Endothelial cell of umbilical vein (primary cell): ENCODE data around the gene CBY2. TPM values are rescaled to one million over a fixed set of nuclear protein-coding genes. Genes with fewer than 3 reads are reported as not detected.

Source experiments
- BruUV-seq: library from RNA; stranded (reverse); fragments of 400-500 nt; replicated peaks from 2 replicates; lab custom pipeline; 2021; lab: Mats Ljungman, UMichigan
- CTCF ChIA-PET: fragments of 300-600, 350-600 bp; sonication (Branson Sonifier 250); formaldehyde crosslinking; loops from one replicate; lab custom pipeline; 2021; ENCODE audit warnings: antibody characterized with exemption, inconsistent platforms; lab: Charles Lee
- POLR2A ChIA-PET: fragments of 300-600, 350-600 bp; sonication (Branson Sonifier 250); formaldehyde crosslinking; loops from one replicate; lab custom pipeline; 2021; ENCODE audit warnings: antibody characterized with exemption, inconsistent platforms; lab: Charles Lee
- DNase-seq: peaks from one replicate; pipeline ENCODE4 v3.0.0-alpha.2; 2011; ENCODE audit warnings: low read depth, low spot score
- FAIRE-seq: peaks from 2 replicates; lab custom pipeline; 2011; peaks lifted over from hg19 to GRCh38; lab: Jason Lieb, UNC
- H2AFZ ChIP-seq: 2 replicates; pipeline ENCODE4 v1.6.0; 2012; ENCODE audit warnings: low read depth, low read length, control low read depth, inconsistent platforms
- H3K27ac ChIP-seq: 2 replicates; pipeline ENCODE4 v1.5.1; 2011; ENCODE audit warnings: low read depth, mild to moderate bottlenecking, control low read depth, low read length, moderate library complexity; ENCODE audit not compliant: insufficient read depth
- H3K27me3 ChIP-seq, 2 experiments: 2 replicates each; pipeline versions ENCODE4 v1.6.0 to v1.6.1; 2011; ENCODE audit warnings: low read length in 2 of 2, mixed read lengths in 1 of 2; ENCODE audit not compliant: control insufficient read depth in 2 of 2, insufficient read depth in 2 of 2
- H3K36me3 ChIP-seq, 2 experiments: 2 replicates in 1 of 2; 3 replicates in 1 of 2; pipeline ENCODE4 v1.5.1; 2011; ENCODE audit warnings: low read length in 2 of 2, mild to moderate bottlenecking in 1 of 2, moderate library complexity in 1 of 2; ENCODE audit not compliant: control insufficient read depth in 2 of 2, insufficient read depth in 2 of 2; ENCODE audit errors: extremely low read depth in 1 of 2
- H3K4me1 ChIP-seq: 3 replicates; pipeline ENCODE4 v1.5.1; 2011; ENCODE audit warnings: mild to moderate bottlenecking, low read length; ENCODE audit not compliant: control insufficient read depth, insufficient read depth; ENCODE audit errors: extremely low read depth
- H3K4me2 ChIP-seq: 2 replicates; pipeline ENCODE4 v1.6.1; 2011; ENCODE audit warnings: low read length, control low read depth, mixed read lengths; ENCODE audit not compliant: insufficient read depth
- H3K4me3 ChIP-seq, 3 experiments: fragments of 200-600 bp in 1 of 3; sonication (generic), shearing (Covaris generic) in 1 of 3; replicated peaks in 1 of 3; 2 replicates each; pipeline ENCODE4 v1.5.1; 2011 to 2016; ENCODE audit warnings: control low read depth in 3 of 3, low read length in 3 of 3, mild to moderate bottlenecking in 2 of 3, inconsistent platforms in 1 of 3, low read depth in 1 of 3, moderate library complexity in 1 of 3; ENCODE audit not compliant: insufficient read depth in 1 of 3
- H3K79me2 ChIP-seq: 2 replicates; pipeline ENCODE4 v1.6.0; 2012; ENCODE audit warnings: low read length, inconsistent platforms; ENCODE audit not compliant: control insufficient read depth, insufficient read depth
- H3K9ac ChIP-seq: replicated peaks from 2 replicates; pipeline ENCODE3; 2011; ENCODE audit warnings: low read length, control low read depth; ENCODE audit not compliant: insufficient read depth; ENCODE audit errors: extremely low read depth
- H3K9me1 ChIP-seq: replicated peaks from 3 replicates; pipeline ENCODE4 v1.6.0; 2011; ENCODE audit warnings: mild to moderate bottlenecking, low read length; ENCODE audit not compliant: control insufficient read depth, insufficient read depth; ENCODE audit errors: extremely low read depth
- H3K9me3 ChIP-seq: replicated peaks from 2 replicates; pipeline ENCODE4 v1.5.1; 2012; ENCODE audit warnings: low read length, inconsistent platforms; ENCODE audit not compliant: control insufficient read depth, insufficient read depth
- H4K20me1 ChIP-seq: replicated peaks from 2 replicates; pipeline ENCODE3; 2011; ENCODE audit warnings: mild to moderate bottlenecking, low read length; ENCODE audit not compliant: control insufficient read depth, insufficient read depth; ENCODE audit errors: extremely low read depth
- EZH2 ChIP-seq: IDR thresholded peaks from 2 replicates; pipeline ENCODE4 v1.6.1; 2012; ENCODE audit warnings: borderline replicate concordance, low read depth, mild to moderate bottlenecking, moderate library complexity, low read length, inconsistent platforms; ENCODE audit not compliant: severe bottlenecking
- FOS ChIP-seq: IDR thresholded peaks from 2 replicates; pipeline ENCODE4 v1.6.1; 2011; ENCODE audit warnings: mild to moderate bottlenecking, low read length, moderate library complexity, borderline replicate concordance; ENCODE audit not compliant: insufficient read depth
- GATA2 ChIP-seq: IDR thresholded peaks from 2 replicates; pipeline ENCODE4 v1.7.0; 2011; ENCODE audit warnings: low read depth, mild to moderate bottlenecking, moderate library complexity, mixed read lengths, low read length; ENCODE audit not compliant: insufficient read length, insufficient read depth
- JUN ChIP-seq: IDR thresholded peaks from 2 replicates; pipeline ENCODE4 v1.6.1; 2011; ENCODE audit warnings: borderline replicate concordance, low read depth; ENCODE audit not compliant: insufficient read length, insufficient read depth
- MYC ChIP-seq: IDR thresholded peaks from one replicate; pipeline ENCODE4 v1.6.1; 2011; ENCODE audit warnings: mild to moderate bottlenecking, low read depth, low read length
- POLR2A ChIP-seq: IDR thresholded peaks from 2 replicates; pipeline ENCODE4 v1.6.1; 2012; ENCODE audit warnings: low read depth, mild to moderate bottlenecking, control low read depth, low read length
- POLR2AphosphoS5 ChIP-seq: IDR thresholded peaks from 2 replicates; pipeline ENCODE4 v1.6.1; 2012; ENCODE audit warnings: low read depth, mild to moderate bottlenecking, control low read depth, low read length, moderate library complexity; ENCODE audit not compliant: insufficient read depth
- dilution Hi-C: fragments of 300-500 bp; cut with MboI; formaldehyde crosslinking; loops from one replicate; pipeline ENCODE4 v1.15.0; 2019; ENCODE audit warnings: low sequenced_read_pairs; ENCODE audit not compliant: extremely low pct_ligation_motif_present
- intact Hi-C: fragments of 100-400 bp; cut with micrococcal nuclease; formaldehyde crosslinking; loops from one replicate; pipeline ENCODE4 v1.10.0; 2022
- polyA plus RNA-seq, 4 experiments: library from polyadenylated mRNA; depleted of rRNA in 3 of 4; stranded (reverse) in 3 of 4; unstranded in 1 of 4; fragments of >200 nt; gene quantifications; 2 replicates each; pipeline versions ENCODE4 v1.2.1 to v1.2.3, GENCODE V29; 2011 to 2012; ENCODE audit warnings: missing spikeins in 1 of 4
- total RNA-seq: library from RNA; stranded (reverse); gene quantifications from 2 replicates; pipeline ENCODE4 v1.2.3, GENCODE V29; 2021
- TF ChIP-seq, protein P1 (sequence below), 2 donors: IDR thresholded peaks; 1 replicate in 1 of 2; 2 replicates in 1 of 2; pipeline ENCODE4 v1.5.1; 2011; ENCODE audit warnings: low read length in 2 of 2, mild to moderate bottlenecking in 2 of 2, moderate library complexity in 2 of 2, control low read depth in 1 of 2, inconsistent platforms in 1 of 2, low read depth in 1 of 2; ENCODE audit not compliant: insufficient read depth in 1 of 2; ENCODE audit errors: extremely low read depth in 1 of 2
- TF ChIP-seq, protein P2 (sequence below): IDR thresholded peaks from 2 replicates; pipeline ENCODE4 v1.6.1; 2011; ENCODE audit not compliant: insufficient read depth, insufficient read length

The CBY2 gene
- total and polyA plus RNA-seq, 2 donors (not counting 3 experiments of a cell fraction or from before 2014, with no cell fraction given): not detected

DNA sequence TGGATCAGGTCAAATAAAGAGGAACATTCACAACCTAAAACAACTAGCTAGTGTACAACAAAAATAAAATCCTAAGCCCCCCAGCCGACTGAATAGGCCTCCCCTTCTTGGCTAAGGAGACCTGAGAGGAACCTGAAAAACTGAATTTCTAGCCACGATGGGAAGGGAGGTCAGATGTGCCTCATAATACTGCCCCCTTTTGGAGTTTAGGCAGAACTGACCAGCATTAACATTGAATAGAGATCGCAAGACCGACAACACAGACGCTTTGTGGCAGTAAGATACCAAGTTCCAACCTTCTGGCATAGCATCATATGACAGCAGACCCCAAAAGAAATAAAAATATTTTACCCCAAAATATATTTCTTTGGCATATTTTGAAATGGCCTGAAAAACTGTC lies 15.9 kb downstream of the CBY2 start:
- TF ChIP-seq MYC (no peak), GATA2 (no peak)
- TF ChIP-seq, protein P1, sequence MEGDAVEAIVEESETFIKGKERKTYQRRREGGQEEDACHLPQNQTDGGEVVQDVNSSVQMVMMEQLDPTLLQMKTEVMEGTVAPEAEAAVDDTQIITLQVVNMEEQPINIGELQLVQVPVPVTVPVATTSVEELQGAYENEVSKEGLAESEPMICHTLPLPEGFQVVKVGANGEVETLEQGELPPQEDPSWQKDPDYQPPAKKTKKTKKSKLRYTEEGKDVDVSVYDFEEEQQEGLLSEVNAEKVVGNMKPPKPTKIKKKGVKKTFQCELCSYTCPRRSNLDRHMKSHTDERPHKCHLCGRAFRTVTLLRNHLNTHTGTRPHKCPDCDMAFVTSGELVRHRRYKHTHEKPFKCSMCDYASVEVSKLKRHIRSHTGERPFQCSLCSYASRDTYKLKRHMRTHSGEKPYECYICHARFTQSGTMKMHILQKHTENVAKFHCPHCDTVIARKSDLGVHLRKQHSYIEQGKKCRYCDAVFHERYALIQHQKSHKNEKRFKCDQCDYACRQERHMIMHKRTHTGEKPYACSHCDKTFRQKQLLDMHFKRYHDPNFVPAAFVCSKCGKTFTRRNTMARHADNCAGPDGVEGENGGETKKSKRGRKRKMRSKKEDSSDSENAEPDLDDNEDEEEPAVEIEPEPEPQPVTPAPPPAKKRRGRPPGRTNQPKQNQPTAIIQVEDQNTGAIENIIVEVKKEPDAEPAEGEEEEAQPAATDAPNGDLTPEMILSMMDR (IDR thresholded peaks at IDR 0.05; ENCODE audit: extremely low read depth in 1 of 2, insufficient read depth in 1 of 2, low read depth in 1 of 2, low read length in 2 of 2): peak; percentile 6 to 28
- Histone ChIP-seq H2AFZ (no peak overlapping the region), H3K4me1 (peaks cover 14% of the 10 kb centered on the region), H3K27ac (no peak overlapping the region), H3K27me3 (peaks cover under 1 to 3% of the 10 kb centered on the region in 2 experiments), H4K20me1 (no peaks in the 10 kb centered on the region), H3K9me1 (no peaks in the 10 kb centered on the region), H3K4me2 (no peak overlapping the region), H3K9ac (no peak overlapping the region), H3K36me3 (no peaks in the 10 kb centered on the region), H3K9me3 (no peaks in the 10 kb centered on the region), H3K79me2 (no peaks in the 10 kb centered on the region), H3K4me3 (no peak overlapping the region)
- CTCF ChIA-PET: interaction anchor here (0.7 kb wide), 1 partner anchor 15 kb away, joined by 3 read pairs; no protein-coding TSS in a partner anchor
- dilution Hi-C loops (no loop called here), intact Hi-C loops (loop anchor here (1.0 kb wide), 1 partner anchor 95 kb away; no protein-coding TSS in a partner anchor)
- no TSS peak for BruUV-seq
- FAIRE-seq (no peak), DNase-seq (no peak)
- POLR2A ChIA-PET: no interaction called here

DNA sequence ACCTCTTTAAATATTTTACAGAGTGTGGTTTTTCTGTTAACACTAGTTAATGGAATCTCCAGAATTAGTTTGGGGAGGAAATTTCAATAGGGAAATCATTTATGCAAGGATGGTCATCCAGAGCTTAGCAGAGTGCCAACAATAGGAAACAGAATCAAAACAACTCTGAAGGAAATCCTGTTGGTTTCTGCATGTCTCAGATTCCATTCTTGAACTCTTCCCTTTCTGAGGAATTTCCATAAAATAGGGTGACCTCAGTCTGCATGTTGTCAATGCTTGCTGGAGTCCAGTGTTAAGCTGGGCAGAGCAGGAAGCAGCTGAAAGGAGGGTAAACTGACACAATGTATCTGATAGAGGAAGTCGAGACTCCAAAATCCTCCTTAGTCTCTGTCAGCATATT lies 16.9 kb downstream of the CBY2 start:
- no peaks in the 10 kb centered on the region for H4K20me1 ChIP-seq
- no peaks in the 10 kb centered on the region for H3K36me3 ChIP-seq
- CTCF ChIA-PET: interaction anchor here (1.2 kb wide), 1 partner anchor 407 kb away, joined by 3 read pairs; no protein-coding TSS in a partner anchor
- DNase-seq: peak; percentile 74
- no peaks in the 10 kb centered on the region for H3K79me2 ChIP-seq
- dilution Hi-C loops: no loop called here
- POLR2A ChIA-PET: no interaction called here
- H3K27me3 ChIP-seq: peaks cover 3 to 4% of the 10 kb centered on the region in 2 experiments
- no peak overlapping the region for H3K9ac ChIP-seq
- peak overlapping the region; percentile 59 for H3K27ac ChIP-seq
- no peak for TF ChIP-seq EZH2
- TF ChIP-seq JUN: peak; percentile 46
- TF ChIP-seq POLR2A: no peak
- TF ChIP-seq POLR2AphosphoS5: peak; percentile 15
- TF ChIP-seq GATA2: peak; percentile 27
- TF ChIP-seq, protein P1 (IDR thresholded peaks at IDR 0.05; ENCODE audit: extremely low read depth in 1 of 2, insufficient read depth in 1 of 2, low read depth in 1 of 2, low read length in 2 of 2): no peak
- TF ChIP-seq, protein P2, sequence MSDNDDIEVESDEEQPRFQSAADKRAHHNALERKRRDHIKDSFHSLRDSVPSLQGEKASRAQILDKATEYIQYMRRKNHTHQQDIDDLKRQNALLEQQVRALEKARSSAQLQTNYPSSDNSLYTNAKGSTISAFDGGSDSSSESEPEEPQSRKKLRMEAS: no peak
- peak; percentile 12 for TF ChIP-seq FOS
- no peak for TF ChIP-seq MYC
- intact Hi-C loops: loop anchor here (1.0 kb wide), 1 partner anchor 96 kb away; no protein-coding TSS in a partner anchor
- no peaks in the 10 kb centered on the region for H3K9me3 ChIP-seq
- peaks cover 14% of the 10 kb centered on the region for H3K4me1 ChIP-seq
- no TSS peak for BruUV-seq
- H2AFZ ChIP-seq: no peak overlapping the region
- H3K4me3 ChIP-seq: no peak overlapping the region
- peak overlapping the region; percentile 46 for H3K4me2 ChIP-seq
- peak; percentile 93 for FAIRE-seq
- no peaks in the 10 kb centered on the region for H3K9me1 ChIP-seq
